Type B pancreatic cell (in vitro differentiated cells): Measurements from ENCODE around the gene STAT3. TPM values are rescaled to one million over a fixed set of nuclear protein-coding genes. Genes with fewer than 3 reads are reported as not detected.
"Not testable (repeated sequence)": the region's sequence is repeated elsewhere in the genome, so short reads cannot be mapped to it uniquely, and the experiment has no call there.

Experiments
- DNase-seq: peaks from one replicate; pipeline ENCODE4 v3.0.0; 2021; ENCODE audit warnings: mixed read lengths; ENCODE audit not compliant: unreplicated experiment; ENCODE audit errors: extremely low spot score
- H3K27ac Mint-ChIP-seq: 2 replicates; pipeline ENCODE4 v1.8.0; 2021; ENCODE audit warnings: mild to moderate bottlenecking, mixed read lengths
- H3K27me3 Mint-ChIP-seq: 2 replicates; pipeline ENCODE4 v1.8.0; 2021; ENCODE audit warnings: mixed read lengths
- H3K36me3 Mint-ChIP-seq: 2 replicates; pipeline ENCODE4 v1.8.0; 2021; ENCODE audit warnings: mixed read lengths
- H3K4me1 Mint-ChIP-seq: one replicate; pipeline ENCODE4 v1.8.0; 2021; ENCODE audit warnings: mixed read lengths; ENCODE audit not compliant: unreplicated experiment
- H3K4me3 Mint-ChIP-seq: 2 replicates; pipeline ENCODE4 v1.8.0; 2021; ENCODE audit warnings: mild to moderate bottlenecking, mixed read lengths
- H3K9me3 Mint-ChIP-seq: 2 replicates; pipeline ENCODE4 v1.8.0; 2021; ENCODE audit warnings: mixed read lengths
- CTCF ChIP-seq: fragments of 200-600 bp; sonication (generic); conservative IDR thresholded peaks from 2 replicates; pipeline ENCODE4 v1.5.0; 2021; ENCODE audit warnings: antibody characterized with exemption, mild to moderate bottlenecking
- total RNA-seq: library from RNA; stranded (reverse); gene quantifications from 2 replicates; pipeline ENCODE4 v1.2.1, GENCODE V29; 2021; ENCODE audit warnings: low replicate concordance

STAT3 gene
- total RNA-seq, 1 donor from 2014 or later: 64.9 TPM

GRCh38 chr17:42399948-42400843 lies 12.0 kb upstream of the STAT3 start:
- no peak for TF ChIP-seq CTCF
- Mint-ChIP-seq H3K27me3 (no peaks in the 10 kb centered on the region), H3K4me1 (peaks cover 14% of the 10 kb centered on the region), H3K36me3 (peaks cover 3% of the 10 kb centered on the region), H3K4me3 (no peak overlapping the region), H3K27ac (no peak overlapping the region), H3K9me3 (no peaks in the 10 kb centered on the region)
- no peak for DNase-seq

- TF ChIP-seq CTCF: no peak
- no peaks in the 10 kb centered on the region for H3K9me3 Mint-ChIP-seq
- H3K4me3 Mint-ChIP-seq: no peak overlapping the region
- no peaks in the 10 kb centered on the region for H3K27me3 Mint-ChIP-seq
- H3K36me3 Mint-ChIP-seq: peaks cover 3% of the 10 kb centered on the region
- H3K27ac Mint-ChIP-seq: no peak overlapping the region
- peaks cover 14% of the 10 kb centered on the region for H3K4me1 Mint-ChIP-seq
- DNase-seq: no peak
Observed at GRCh38 chr17:42399121-42399520, 10.9 kb upstream of the STAT3 start.

- not testable (repeated sequence) for H3K27ac Mint-ChIP-seq, H3K36me3 Mint-ChIP-seq, DNase-seq, H3K4me1 Mint-ChIP-seq, H3K4me3 Mint-ChIP-seq, H3K27me3 Mint-ChIP-seq, H3K9me3 Mint-ChIP-seq
Observed at GRCh38 chr17:42395601-42396000, 7.4 kb upstream of the STAT3 start.

GRCh38 chr17:42394838-42395237 lies 6.6 kb upstream of the STAT3 start:
- peaks cover 5% of the 10 kb centered on the region for H3K4me1 Mint-ChIP-seq
- no peak for TF ChIP-seq CTCF
- no peaks in the 10 kb centered on the region for H3K9me3 Mint-ChIP-seq
- no peaks in the 10 kb centered on the region for H3K27me3 Mint-ChIP-seq
- H3K36me3 Mint-ChIP-seq: no peaks in the 10 kb centered on the region
- no peak overlapping the region for H3K4me3 Mint-ChIP-seq
- H3K27ac Mint-ChIP-seq: no peak overlapping the region
- DNase-seq: no peak

- no peaks in the 10 kb centered on the region for H3K27me3 Mint-ChIP-seq
- H3K27ac Mint-ChIP-seq: no peak overlapping the region
- H3K36me3 Mint-ChIP-seq: no peaks in the 10 kb centered on the region
- no peak overlapping the region for H3K4me3 Mint-ChIP-seq
- TF ChIP-seq CTCF: no peak
- DNase-seq: no peak
- no peaks in the 10 kb centered on the region for H3K9me3 Mint-ChIP-seq
- H3K4me1 Mint-ChIP-seq: peaks cover 9% of the 10 kb centered on the region
Observed at GRCh38 chr17:42392692-42393415, 4.6 kb upstream of the STAT3 start.

- not testable (repeated sequence) for H3K4me3 Mint-ChIP-seq, H3K36me3 Mint-ChIP-seq, H3K9me3 Mint-ChIP-seq, H3K27me3 Mint-ChIP-seq, H3K27ac Mint-ChIP-seq, DNase-seq
- peaks cover 17% of the 10 kb centered on the region for H3K4me1 Mint-ChIP-seq
Observed at GRCh38 chr17:42391439-42391838, 3.2 kb upstream of the STAT3 start.
